CD4-positive, alpha-beta T cell treated with Interleukin-2 at 100 ng/mL for 4 hours (primary cell): ENCODE measurements around the gene ABI3BP.
"Not testable (repeated sequence)": the region's sequence is repeated elsewhere in the genome, so short reads cannot be mapped to it uniquely, and the experiment has no call there.

Experiments
- DNase-seq: peaks from one replicate; pipeline ENCODE4 v3.0.0-alpha.2; 2020; ENCODE audit warnings: low spot score

Gene ABI3BP, protein sequence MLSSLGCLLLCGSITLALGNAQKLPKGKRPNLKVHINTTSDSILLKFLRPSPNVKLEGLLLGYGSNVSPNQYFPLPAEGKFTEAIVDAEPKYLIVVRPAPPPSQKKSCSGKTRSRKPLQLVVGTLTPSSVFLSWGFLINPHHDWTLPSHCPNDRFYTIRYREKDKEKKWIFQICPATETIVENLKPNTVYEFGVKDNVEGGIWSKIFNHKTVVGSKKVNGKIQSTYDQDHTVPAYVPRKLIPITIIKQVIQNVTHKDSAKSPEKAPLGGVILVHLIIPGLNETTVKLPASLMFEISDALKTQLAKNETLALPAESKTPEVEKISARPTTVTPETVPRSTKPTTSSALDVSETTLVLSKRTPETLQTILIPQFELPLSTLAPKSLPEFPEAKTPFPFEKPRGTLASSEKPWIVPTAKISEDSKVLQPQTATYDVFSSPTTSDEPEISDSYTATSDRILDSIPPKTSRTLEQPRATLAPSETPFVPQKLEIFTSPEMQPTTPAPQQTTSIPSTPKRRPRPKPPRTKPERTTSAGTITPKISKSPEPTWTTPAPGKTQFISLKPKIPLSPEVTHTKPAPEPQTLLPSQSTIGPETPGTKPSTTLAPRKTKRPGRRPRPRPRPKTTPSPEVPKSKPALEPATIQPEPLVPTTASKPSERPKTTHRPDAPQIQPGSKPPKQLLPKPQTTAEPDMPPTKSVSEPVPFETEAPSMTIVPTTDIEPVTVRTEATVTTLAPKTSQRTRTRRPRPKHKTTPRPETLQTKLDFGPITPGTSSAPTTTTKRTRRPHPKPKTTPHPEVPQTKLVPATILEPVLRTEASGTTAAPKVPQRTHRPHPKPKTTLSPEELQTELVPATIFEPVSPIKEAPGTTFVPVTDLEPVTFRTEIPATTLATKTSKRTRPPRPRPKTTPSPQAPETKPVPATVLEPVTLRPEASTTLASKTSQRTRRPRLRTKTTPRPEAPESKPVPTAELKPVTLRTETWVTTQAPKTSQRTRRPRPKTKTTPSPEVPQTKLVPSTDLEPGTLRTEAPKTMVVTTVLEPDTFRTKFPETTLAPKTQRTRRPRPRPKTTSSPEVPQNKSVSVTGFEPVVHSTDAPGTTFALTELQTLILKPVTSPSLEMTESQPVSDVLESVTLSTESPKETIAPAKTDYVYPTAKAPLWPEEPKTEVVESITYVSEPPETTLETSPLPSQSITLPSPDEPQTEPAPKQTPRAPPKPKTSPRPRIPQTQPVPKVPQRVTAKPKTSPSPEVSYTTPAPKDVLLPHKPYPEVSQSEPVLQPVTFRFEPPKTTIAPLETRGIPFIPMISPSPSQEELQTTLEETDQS (N-terminal part only)

DNA sequence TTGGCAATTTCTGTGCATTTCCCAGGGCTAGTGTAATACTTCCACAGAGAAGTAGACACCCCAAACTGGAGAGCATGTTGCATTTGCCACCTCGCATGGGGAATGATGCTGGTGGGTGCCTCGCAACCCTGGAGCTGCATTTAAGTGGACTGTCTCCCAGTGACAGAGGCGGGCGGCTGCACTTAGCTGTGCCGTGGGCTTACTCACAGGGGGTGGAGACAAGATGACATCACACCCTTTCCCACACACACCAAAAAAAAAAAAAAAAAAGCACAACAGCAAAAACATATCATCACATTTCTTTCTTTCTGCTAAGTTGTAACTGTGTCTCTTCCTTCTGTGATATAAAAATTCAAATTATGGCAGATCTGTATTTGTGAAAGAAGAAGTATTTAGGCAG is at the start of gene ABI3BP:
ABI3BP (minus strand) TSS at position 113 of the 400 bp plus-strand sequence; CDS start at position 76, 37 bp downstream.
- DNase-seq: no peak

DNA sequence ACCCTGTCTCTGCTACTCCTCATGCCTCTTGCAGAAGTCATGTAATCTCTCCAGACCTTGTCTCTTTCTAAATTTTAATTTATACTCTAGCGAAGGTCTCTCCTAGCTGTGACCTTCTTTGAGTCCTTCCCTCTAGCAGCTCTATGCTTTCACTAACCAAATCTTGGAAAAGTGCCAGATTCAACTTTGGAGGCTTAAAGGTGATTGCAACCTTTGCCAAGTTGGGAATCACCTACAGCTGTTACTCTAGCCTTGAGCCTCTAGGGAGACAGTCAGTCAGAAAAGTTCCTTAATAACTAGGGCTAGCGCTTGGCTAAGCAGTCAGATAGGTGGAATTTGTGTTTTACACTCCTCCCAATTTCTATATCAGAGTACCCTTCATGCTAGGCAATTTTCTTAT is 46.1 kb upstream of the ABI3BP start:
- DNase-seq: no peak

DNA sequence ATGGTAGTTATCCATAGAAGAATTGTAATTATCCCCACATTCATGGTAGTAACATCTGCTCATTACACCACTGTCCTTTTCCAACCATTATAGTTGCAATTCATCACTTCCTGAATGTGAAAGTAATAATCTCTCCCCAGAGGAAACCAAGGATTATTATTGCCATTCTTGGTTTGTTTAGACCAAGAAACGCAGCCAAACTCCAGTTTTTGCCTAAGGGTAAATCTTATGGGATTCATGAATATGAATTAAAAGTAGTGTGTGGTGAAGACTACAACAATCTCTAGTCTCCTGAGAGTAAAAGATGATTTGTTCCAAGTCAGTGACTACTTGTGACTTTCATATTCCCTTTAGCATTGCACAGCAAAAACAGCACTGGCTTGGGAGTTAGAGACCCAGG is 45.7 kb upstream of the ABI3BP start:
- no peak for DNase-seq

DNA sequence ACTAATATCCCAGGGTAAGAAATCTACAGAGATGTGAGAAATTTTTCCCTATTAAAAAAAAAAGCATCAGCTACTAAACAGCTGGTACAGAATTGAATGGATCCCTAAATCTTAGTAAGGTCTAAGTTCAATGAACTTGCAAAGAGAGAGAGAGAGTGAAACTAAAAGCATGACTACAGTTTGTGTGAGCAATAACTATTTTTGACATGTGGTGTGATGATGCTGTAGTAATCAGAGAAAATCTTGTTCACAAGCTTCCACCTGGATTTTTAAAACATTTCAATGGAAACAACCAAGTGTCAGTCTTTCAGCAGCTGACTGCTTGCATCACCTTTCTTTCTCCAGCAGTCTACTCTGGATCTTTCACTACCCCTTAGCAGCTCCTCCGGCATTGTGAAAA is 45.2 kb upstream of the ABI3BP start:
- DNase-seq: no peak

DNA sequence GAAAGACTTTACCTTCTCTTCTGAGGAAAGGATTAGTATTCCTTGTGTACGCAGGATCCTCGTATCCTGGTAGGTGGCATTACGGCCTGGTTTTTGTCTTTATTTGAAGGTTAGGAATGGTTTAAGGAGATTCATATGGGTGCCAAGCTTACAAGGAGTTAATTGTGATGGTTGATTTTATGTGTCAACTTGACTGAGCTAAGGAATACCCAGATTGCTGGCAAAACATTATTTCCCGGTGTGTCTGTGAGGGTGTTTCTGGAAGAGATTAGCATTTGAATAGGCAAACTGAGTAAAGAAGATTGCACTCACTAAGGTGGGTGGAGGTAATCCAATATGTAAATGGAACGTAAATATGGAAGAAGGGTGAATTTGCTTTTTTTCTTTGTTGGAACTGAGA is 44.4 kb upstream of the ABI3BP start:
- DNase-seq: no peak

DNA sequence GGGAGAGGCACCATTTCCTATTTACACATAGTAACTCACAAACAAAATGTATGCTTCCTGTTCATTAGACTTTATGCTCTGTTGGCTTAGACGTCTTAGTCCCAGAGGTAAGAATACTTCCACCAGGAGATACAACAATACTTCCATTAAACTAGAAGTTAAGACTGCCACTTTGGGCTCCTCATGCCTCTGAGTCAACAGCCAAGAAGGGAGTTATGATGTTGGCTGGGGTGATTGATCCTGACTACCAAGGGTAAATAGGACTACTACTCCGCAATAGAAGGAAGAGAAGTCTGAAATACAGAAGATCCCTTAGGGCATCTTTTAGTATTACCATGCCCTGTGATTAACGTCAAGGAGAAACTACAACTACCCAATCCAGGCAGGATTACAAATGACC is 43.5 kb upstream of the ABI3BP start:
- DNase-seq: no peak

DNA sequence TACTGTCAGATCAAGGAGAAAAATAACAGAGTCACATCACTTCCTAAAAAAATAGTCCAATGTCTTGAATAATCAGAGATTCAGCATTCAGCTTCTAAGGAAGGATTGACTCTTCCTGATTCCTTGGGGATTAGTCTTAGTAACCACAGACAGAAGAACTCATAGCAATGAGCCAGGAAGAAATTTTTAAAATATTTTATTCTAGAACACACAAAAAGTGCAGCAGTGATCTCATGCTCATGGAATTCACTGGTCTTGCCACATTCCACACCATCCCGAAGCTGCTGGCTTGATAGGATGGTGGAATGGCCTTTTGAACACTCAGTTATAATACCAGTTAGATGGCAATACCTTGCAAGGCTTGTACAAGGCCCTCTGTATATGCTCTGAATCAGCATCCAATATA is 43.0 kb upstream of the ABI3BP start:
- no peak for DNase-seq

DNA sequence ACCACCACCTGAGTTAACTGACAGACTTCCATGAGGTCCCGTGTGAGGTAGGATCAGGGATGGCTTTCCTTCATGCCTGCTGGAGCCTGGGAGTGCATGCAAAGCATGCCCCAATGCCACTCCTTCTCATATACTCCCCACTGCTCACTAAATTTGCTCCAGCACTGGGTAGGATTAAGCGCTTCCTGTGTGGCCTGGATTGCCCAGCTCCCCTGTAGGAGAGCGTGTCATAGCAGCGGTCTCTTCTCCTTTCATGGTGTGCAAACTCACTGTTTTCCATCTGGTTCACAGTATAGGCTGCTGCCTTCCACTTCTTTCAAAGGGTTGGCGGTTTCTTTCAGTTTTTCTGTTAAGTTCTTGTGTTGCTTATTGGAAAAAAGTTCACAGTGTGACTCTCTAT is 34.1 kb upstream of the ABI3BP start:
- DNase-seq: no peak

DNA sequence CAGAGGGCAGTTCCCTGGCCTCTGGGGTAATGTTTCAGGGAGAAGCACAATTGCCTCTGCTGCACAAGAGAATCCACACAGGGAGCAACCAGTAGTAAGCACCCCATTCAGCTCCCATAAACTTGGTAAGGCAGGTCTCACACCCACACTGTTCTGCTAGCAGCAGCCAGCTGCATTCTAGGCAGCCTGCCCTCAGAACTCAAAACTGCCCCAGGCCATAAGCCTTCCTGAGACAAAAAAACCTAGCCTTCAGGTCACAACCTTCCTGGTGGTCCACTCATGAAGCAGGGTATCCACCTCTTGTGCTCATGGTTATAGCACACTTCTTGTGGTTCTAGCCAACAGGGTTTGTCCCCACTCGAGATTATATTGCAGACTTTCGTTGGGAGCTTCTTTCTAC is 33.7 kb upstream of the ABI3BP start:
- no peak for DNase-seq

DNA sequence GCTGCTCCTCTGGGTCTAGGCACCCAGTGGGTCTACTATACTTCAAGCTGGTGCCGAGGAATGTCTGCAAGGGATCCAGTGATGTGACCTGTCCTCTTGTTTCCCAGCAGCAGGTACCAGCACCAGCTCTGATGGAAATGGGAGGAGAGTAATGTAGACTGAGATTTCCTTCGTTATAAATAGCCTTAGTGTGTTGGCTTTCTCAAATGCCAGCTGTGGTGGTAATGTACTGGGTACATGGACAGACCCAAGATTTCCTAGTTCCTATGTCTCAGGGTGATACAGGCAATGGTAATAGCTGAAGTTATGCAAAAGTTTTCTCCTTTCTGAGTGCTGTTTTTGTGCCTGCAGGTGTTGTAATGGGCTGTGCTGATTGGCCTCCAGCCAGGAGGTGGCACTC is 33.0 kb upstream of the ABI3BP start:
- DNase-seq: no peak

DNA sequence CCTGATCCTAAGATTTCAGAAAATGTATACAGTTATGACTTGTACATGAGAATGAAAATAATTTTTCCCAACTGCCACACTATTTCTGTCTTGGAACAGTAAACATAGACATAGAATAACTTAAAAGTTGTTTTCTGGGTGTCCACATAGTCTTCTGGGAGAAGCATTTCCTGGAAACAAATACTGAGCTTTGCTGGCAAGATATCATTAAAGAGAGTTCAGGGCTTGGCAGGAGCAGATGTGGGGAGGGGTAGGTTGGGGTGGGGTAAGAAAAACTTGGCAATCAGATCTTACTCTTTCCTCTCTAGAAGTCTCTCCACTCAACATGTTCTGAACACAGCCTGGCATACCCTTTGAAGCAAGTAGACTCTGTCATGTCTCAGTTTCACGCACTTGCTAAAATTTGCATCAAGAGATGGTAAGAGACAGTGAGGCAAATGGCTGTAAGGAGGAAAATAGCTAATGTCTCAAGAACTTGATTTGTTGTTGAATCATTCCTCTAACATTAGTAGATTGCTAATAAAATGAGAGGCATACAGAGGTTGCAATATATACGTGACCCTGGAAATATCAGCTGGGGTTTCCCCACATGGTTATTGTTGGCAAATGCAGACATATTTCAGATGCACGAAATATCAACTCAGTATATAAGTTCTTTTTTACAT is 27.3 kb upstream of the ABI3BP start:
- no peak for DNase-seq

DNA sequence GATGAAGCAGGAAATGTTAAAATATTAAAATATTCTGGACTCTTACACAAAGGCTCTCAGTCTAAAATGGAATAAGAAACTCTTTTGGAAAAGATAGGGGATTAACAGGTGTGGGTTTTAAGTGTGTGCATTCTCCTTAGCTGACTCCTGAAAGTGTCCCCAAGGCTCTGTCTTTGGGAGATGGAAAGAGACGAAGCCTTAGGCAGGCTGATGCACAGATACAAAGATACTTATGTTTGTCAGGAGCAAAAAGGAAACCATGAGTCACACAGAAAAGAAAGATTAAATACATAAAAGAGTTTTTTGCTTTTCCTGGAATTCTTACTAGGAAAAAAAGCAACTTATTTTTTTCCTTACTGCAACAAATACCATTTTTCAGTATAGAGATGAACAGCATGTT is 23.8 kb upstream of the ABI3BP start:
- no peak for DNase-seq

DNA sequence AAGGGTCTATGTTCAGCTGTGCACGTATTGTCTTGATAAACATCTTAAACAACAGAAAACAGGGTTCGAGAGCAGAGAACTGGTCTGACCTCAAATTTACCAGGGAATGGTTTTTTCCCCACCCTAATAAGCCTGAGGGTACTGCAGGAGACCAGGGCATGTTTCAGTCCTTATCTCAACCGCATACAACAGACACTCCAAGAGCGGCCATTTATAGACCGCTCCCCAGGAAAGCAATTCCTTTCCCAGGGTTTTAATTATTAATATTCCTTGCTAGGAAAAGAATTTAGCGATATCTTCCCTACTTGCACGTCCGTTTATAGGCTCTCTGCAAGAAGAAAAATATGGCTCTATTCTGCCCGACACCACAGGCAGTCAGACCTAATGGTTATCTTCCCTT is 19.1 kb upstream of the ABI3BP start:
- DNase-seq: not testable (repeated sequence)

DNA sequence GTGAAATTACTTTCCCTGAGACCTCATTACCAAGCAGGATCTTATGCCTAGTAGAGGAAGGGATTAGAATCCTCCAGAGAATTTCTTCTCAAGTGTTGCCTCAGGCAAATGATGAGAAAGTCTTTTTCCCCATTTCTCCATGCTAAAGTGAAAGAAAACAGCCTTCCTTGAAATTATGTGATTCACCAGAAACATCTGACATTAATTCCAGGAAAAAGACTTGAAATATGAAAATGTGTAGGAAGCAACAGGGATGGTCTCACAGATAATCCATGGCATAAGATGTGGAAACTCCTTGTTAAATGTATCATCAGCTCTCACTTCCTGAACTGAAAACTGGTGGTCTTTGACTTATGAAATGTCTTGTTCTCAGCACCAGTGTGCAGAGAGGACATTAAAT is 17.9 kb upstream of the ABI3BP start:
- DNase-seq: no peak

DNA sequence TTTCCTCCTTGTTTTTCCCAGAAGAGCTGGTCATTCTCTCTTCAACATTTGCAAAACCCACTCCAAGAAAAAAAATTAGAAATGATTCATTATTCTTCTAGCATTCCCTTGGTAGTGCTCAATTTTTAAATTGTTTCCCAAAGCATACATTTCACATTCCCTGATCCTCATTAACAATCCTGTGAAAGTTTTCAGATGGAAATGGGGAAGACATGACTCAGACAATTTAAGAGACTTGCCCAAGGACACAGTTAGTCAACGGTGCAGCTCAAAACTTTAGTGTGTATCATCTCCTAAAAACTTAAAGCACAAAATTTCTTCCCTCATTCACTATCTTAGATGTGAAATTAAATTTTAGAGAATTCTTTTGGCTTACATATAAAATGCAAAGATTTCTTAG is 17.1 kb upstream of the ABI3BP start:
- DNase-seq: no peak

DNA sequence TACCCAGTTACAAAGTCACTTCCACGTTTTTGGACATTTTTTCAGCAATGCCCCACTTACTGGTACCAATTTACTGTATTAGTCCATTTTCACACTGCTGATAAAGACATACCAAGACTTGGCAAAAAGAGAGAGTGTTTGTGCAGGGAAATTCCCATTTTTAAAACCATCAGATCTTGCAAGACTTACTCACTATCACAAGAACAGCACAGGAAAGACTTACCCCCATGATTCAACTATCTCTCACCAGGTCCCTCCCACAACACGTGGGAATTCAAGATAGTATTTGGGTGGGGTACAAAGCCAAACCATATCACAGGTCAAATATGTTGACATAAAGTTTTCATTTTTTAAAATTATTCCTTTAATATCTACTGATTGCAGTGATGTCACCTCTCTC is 16.2 kb upstream of the ABI3BP start:
- DNase-seq: no peak

DNA sequence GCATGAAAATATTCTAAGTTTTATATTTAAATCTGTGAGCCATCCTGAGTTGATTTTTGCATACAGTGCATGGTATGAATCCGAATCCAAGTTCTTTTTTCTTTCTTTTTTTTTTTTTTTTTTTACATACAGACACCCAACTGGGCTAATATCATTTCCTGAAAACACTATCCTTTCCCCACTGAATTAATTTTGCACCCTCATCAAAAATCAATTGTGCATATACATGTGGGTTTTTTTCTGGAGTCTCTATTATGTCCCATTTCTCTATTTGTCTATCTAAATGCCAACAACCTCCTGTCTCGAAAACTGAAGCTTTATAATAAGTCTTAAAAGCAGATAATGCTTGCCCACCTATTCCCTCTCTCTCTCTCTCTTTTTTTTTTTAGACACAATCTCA is 5.9 kb upstream of the ABI3BP start:
- DNase-seq: no peak

DNA sequence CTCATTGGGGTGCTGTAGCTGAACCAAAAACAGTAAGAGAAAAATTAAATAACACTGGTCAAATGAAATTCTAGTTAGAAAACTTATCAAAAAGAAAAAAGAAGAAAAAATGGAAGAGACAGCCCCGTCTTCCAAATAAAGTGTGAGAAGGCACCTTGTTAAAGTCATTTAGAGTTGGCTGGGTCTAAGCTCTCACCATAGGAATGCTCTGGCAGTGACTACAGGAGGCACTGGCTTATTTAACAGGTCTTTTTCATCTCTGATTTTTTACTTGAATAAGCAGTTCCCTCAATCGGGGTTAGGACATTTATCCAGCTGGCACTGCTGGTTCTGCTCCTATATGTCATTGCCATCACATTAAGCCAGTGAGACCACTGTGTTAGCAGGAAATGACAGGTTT is 1.6 kb upstream of the ABI3BP start:
- no peak for DNase-seq

DNA sequence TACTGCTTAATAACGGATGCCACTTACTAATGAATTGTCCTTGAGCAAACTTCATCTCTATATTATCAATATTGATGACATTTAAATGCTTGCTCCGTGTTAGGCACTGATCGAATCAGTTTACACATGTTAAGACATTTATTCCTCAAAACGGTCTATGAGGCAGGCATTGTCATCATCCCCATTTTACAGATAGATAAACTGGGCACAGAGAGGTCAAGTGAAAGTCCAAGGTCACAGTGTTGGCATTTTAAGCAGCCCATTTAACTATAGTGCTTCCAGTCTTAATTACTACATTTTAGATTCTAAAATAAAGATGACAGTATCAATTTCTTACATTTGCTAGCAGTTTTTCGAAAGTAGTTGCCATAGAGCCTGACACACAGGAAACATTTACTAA is 966 bp upstream of the ABI3BP start:
- DNase-seq: no peak

DNA sequence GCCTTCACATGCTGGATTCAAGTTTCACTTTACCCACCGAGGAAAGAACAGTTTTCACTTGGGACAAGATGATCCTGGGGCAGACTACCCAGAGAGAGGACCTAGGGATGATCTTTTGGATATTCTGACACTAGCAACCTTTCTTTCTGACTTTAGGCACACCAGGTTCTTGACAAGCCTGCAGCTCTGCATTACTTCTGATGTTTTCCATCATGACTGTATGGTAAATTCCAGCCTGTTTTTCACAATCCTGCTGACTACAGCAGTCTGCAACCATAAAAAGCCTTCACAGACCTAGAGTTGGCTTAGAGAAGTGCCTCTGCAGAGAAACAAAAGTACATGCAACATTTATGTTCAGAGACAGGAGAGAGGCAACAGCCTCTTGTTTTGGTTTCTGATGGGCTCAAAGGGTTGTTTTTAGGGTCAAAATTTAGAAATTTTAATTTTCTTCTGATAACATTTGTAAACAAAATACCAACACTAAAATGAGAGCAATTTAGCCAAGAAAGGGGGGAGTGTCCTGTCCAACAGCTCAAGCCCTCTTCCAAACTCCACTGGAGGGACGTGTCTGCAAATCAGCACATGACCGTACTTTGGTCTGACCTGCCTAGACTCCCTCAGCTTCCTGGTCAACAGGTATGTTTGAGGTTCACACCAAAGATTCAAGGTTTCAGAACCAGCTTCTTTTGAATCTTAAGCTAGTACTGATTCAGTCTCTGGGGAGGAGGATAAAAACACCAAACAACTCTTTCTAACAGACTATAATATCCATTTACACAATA is 799 bp downstream of the ABI3BP start:
- no peak for DNase-seq

DNA sequence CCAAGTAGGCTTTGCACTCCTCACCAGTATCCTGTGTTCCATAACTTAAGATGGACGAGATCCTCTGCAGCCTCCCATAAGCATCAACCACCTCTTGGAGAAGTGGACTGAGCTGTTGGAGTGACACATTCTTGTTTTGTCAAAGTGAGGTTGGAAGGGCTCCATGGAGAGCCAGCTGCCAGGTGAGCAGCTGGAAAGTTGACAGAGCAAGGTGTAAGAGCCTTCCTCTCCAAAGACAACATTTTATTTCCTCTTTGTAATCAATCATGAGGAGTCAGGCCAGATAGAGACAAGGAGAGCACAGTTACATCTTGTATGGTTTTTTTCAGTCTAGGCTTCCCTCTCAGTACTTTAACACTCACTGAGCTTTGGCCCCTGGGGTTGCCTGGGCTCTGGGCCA is 5.1 kb downstream of the ABI3BP start:
- DNase-seq: no peak
